Activated CD8-positive, alpha-beta T cell treated with anti-CD3 and anti-CD28 coated beads for 36 hours (primary cell): ENCODE data around the gene ADGRV1. TPM values are rescaled to one million over a fixed set of nuclear protein-coding genes. Genes with fewer than 3 reads are reported as not detected.
"Not testable (repeated sequence)": the region's sequence is repeated elsewhere in the genome, so short reads cannot be mapped to it uniquely, and the experiment has no call there.

Source experiments
- ATAC-seq: fragments of 200-7000 bp; cut with Tn5 transposase; one replicate; pipeline ENCODE4 v1.10.0; 2021; ENCODE audit warnings: mild to moderate bottlenecking, moderate library complexity
- CTCF ChIA-PET: fragments of 350-600 bp; sonication (Branson Sonifier 250); formaldehyde crosslinking; loops from one replicate; lab custom pipeline; 2021; ENCODE audit warnings: antibody characterized with exemption; lab: Charles Lee
- POLR2A ChIA-PET: fragments of 350-600 bp; sonication (Branson Sonifier 250); formaldehyde crosslinking; loops from one replicate; lab custom pipeline; 2021; ENCODE audit warnings: antibody characterized with exemption; lab: Charles Lee
- DNase-seq: peaks from one replicate; pipeline ENCODE4 v3.0.0-alpha.2; 2020
- H3K27ac Mint-ChIP-seq: one replicate; pipeline ENCODE4 v1.8.0; 2021; ENCODE audit warnings: mild to moderate bottlenecking, mixed read lengths
- H3K27me3 Mint-ChIP-seq: one replicate; pipeline ENCODE4 v1.8.0; 2021; ENCODE audit warnings: mixed read lengths
- H3K36me3 Mint-ChIP-seq: one replicate; pipeline ENCODE4 v1.8.0; 2021; ENCODE audit warnings: low read depth, mixed read lengths
- H3K4me1 Mint-ChIP-seq: one replicate; pipeline ENCODE4 v1.8.0; 2021; ENCODE audit warnings: low read depth, mixed read lengths
- H3K4me3 Mint-ChIP-seq: one replicate; pipeline ENCODE4 v1.8.0; 2021; ENCODE audit warnings: mild to moderate bottlenecking, moderate library complexity, mixed read lengths
- H3K9me3 Mint-ChIP-seq: one replicate; pipeline ENCODE4 v1.8.0; 2021; ENCODE audit warnings: mixed read lengths
- intact Hi-C: fragments of 100-400 bp; cut with micrococcal nuclease; formaldehyde crosslinking; loops from one replicate; pipeline ENCODE4 v1.10.0; 2022
- total RNA-seq, 2 experiments: library from RNA; stranded (reverse); gene quantifications; one replicate each; pipeline ENCODE4 v1.2.3, GENCODE V29; 2021
- TF ChIP-seq, protein P1 (sequence below): fragments of 200-600 bp; IDR thresholded peaks from one replicate; pipeline ENCODE4 v1.8.0; 2022; ENCODE audit warnings: antibody characterized with exemption, mild to moderate bottlenecking

ADGRV1 gene
- total RNA-seq, 2 experiments from 2014 or later = 0.18 TPM; not detected in 1

DNA sequence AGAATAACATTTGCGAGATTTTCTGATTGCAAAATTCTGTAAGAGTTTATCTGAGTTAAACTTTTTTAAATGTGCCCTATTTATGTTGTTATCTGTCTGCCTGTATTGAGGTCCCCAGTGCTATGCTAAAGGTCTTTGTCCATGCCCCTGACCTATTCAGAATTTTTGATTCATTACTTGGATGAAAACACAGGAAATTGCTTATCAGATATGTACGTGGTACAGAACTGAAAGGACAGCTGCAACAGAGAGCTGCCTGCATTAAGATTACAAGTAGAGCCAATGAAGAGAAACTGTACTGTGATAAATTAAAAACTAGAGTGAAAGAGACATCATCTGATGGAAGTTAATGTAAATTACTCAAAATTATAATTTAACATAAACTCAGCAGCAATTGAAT lies 408.8 kb downstream of the ADGRV1 start:
- intact Hi-C loops = no loop called here
- Mint-ChIP-seq H3K27ac (no peak overlapping the region), H3K4me1 (peaks cover 11% of the 10 kb centered on the region), H3K27me3 (peaks cover 21% of the 10 kb centered on the region), H3K4me3 (no peak overlapping the region), H3K36me3 (no peaks in the 10 kb centered on the region), H3K9me3 (no peaks in the 10 kb centered on the region)
- no peak for ATAC-seq
- ChIA-PET CTCF (interaction anchor here (1.8 kb wide), 1 partner anchor 35 kb away, joined by 7 read pairs; no protein-coding TSS in a partner anchor), POLR2A (no interaction called here)
- no peak for DNase-seq
- TF ChIP-seq, protein P1, sequence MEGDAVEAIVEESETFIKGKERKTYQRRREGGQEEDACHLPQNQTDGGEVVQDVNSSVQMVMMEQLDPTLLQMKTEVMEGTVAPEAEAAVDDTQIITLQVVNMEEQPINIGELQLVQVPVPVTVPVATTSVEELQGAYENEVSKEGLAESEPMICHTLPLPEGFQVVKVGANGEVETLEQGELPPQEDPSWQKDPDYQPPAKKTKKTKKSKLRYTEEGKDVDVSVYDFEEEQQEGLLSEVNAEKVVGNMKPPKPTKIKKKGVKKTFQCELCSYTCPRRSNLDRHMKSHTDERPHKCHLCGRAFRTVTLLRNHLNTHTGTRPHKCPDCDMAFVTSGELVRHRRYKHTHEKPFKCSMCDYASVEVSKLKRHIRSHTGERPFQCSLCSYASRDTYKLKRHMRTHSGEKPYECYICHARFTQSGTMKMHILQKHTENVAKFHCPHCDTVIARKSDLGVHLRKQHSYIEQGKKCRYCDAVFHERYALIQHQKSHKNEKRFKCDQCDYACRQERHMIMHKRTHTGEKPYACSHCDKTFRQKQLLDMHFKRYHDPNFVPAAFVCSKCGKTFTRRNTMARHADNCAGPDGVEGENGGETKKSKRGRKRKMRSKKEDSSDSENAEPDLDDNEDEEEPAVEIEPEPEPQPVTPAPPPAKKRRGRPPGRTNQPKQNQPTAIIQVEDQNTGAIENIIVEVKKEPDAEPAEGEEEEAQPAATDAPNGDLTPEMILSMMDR = no peak

DNA sequence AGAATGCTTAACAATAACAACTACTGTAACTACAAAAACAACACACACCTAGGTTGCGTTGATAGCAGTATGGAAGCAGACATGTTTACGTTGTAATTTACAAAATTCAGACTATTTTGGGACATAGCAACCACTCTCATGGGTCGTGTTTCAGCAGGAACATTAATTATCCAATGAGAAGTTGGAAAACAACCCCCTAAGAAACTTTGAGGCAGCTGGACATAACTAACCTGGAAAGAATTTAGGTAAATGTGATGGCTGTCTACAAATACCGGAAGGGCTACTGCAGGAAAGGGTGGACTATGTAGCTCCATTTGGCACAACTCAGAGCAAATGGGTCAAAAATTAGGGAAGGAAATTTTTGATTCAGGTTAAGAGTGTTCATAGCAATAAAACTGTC lies 409.3 kb downstream of the ADGRV1 start:
- ATAC-seq (no peak), DNase-seq (no peak)
- ChIA-PET CTCF (interaction anchor here (1.8 kb wide), 1 partner anchor 36 kb away, joined by 7 read pairs; no protein-coding TSS in a partner anchor), POLR2A (no interaction called here)
- Mint-ChIP-seq H3K9me3 (no peaks in the 10 kb centered on the region), H3K4me3 (no peak overlapping the region), H3K27me3 (peaks cover 21% of the 10 kb centered on the region), H3K36me3 (no peaks in the 10 kb centered on the region), H3K27ac (no peak overlapping the region), H3K4me1 (peaks cover 11% of the 10 kb centered on the region)
- TF ChIP-seq, protein P1 = no peak
- intact Hi-C loops = no loop called here

DNA sequence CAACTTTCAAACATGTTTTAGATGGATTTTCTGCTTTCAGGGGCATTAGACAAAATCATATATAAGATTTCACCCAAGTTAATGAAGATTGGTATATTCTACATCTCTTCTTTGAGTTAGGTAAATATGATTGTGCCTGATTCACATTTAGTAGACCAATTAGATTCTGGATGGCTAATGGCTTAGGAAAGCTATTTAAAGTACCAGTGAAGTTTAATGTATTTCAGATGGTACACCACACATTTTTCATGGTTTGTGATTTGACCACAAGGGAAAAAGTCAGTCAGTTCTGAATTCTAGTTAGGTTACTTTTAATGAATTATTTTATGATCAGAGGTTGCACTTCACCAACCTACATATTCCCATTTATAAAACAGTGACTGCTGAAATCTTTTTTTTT lies 409.7 kb downstream of the ADGRV1 start:
- CTCF ChIA-PET = interaction anchor here (1.7 kb wide), 1 partner anchor 36 kb away, joined by 5 read pairs; no protein-coding TSS in a partner anchor
- ATAC-seq (no peak), DNase-seq (no peak)
- intact Hi-C loops = no loop called here
- Mint-ChIP-seq H3K4me1 (peaks cover 11% of the 10 kb centered on the region), H3K27ac (no peak overlapping the region), H3K36me3 (no peaks in the 10 kb centered on the region), H3K27me3 (peaks cover 21% of the 10 kb centered on the region), H3K4me3 (no peak overlapping the region), H3K9me3 (no peaks in the 10 kb centered on the region)
- TF ChIP-seq, protein P1 = no peak
- POLR2A ChIA-PET = no interaction called here

DNA sequence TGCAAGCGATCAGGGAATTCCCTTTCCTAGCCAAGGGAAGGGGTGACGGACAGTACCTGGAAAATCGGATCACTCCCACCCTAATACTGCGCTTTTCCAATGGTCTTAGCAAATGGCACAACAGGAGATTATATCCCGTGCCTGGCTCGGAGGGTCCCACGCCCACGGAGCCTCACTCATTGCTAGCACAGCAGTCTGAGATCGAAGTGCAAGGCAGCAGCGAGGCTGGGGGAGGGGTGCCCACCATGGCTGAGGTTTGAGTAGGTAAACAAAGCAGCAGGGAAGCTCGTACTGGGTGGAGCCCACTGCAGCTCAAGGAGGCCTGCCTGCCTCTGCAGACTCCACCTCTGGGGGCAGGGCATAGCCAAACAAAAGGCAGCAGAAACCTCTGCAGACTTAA lies 411.3 kb downstream of the ADGRV1 start:
- H3K4me3 Mint-ChIP-seq, H3K4me1 Mint-ChIP-seq, H3K9me3 Mint-ChIP-seq, intact Hi-C loops, H3K27ac Mint-ChIP-seq, H3K36me3 Mint-ChIP-seq, POLR2A ChIA-PET, DNase-seq, ATAC-seq: not testable (repeated sequence)
- H3K27me3 Mint-ChIP-seq = peaks cover 16% of the 10 kb centered on the region
- CTCF ChIA-PET = interaction anchor here (1.7 kb wide), 1 partner anchor 38 kb away, joined by 5 read pairs; no protein-coding TSS in a partner anchor

DNA sequence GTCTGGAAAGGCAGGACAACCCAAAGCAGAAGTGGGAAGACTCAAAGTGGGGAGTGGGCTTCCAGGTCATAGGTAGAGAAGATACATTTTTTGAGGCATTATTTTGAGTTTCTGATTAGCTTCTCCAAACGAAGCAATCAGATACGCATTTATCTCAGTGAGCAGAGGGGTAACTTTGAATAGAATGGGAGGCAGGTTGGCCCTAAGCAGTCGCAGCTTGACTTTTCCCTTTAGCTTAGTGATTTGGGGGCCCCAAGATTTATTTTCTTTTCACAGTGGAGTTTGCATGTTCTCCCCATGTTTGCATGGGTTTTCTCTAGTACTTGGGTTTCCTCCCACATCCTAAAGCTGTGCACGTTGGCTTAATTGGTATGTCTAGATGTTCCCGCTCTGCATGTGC lies 422.6 kb downstream of the ADGRV1 start:
- POLR2A ChIA-PET = no interaction called here
- no peak overlapping the region for H3K4me3 Mint-ChIP-seq
- DNase-seq (no peak), ATAC-seq (no peak)
- TF ChIP-seq, protein P1 = no peak
- peaks cover 3% of the 10 kb centered on the region for H3K27me3 Mint-ChIP-seq
- CTCF ChIA-PET = interaction anchor here (2.0 kb wide), 1 partner anchor 49 kb away, joined by 6 read pairs; no protein-coding TSS in a partner anchor
- intact Hi-C loops = no loop called here
- H3K9me3 Mint-ChIP-seq = no peaks in the 10 kb centered on the region
- H3K27ac Mint-ChIP-seq = no peak overlapping the region
- H3K36me3 Mint-ChIP-seq = no peaks in the 10 kb centered on the region
- H3K4me1 Mint-ChIP-seq = no peaks in the 10 kb centered on the region
